T-helper 1 cell (primary cell): ENCODE data around the gene ADAMTSL3.

Experiments
- DNase-seq, 5 donors: peaks; one replicate each; pipeline ENCODE4 v3.0.0-alpha.2; 2012 to 2020

Gene ADAMTSL3

DNA sequence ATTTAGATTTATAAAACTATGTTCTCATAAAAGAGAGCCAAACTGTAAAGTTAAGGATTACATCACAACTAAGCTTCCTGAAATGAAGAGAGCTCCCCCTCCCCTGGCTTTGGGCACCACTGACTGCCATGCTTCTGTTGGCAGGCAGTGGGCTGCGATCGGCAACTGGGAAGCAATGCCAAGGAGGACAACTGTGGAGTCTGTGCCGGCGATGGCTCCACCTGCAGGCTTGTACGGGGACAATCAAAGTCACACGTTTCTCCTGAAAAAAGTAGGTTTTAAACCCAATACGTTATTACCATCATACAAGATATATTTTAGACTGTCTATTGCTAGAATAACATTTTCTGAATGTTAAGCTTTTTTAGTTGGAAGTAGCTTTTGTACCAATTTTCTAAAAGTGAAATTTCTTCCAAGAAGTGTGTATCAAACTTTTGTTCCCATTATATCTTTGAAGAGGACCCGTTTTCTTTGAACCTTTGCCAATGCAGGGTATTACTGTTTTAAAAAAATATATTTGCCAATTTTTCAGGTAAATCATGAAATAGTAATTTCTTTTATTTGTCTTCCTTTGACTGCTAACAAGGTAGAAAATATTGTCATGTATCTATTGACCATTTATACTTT is 184.1 kb downstream of the ADAMTSL3 start:
- DNase-seq = no peak

DNA sequence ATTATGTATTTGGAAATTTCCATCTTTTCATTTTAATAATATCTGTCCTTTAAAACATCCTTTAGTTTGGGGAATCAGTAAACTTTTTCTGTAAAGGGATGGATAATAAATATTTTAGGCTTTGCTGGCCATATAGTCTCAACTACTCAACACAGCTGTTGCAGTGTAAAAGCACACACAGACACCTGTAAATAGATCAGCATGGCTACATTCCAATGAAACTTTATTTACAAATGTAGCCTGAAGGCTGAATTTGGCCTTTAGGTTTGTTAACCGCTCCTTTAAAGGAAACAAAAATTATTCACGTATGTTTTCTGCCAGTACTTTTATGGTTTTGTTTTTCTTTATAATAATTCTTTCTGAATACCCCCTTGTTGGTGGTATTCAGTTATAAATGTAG is 184.8 kb downstream of the ADAMTSL3 start:
- no peak for DNase-seq

GRCh38 chr15:83842281-83842680 is 188.4 kb downstream of the ADAMTSL3 start:
- no peak for DNase-seq

GRCh38 chr15:83843471-83843871 is 189.5 kb downstream of the ADAMTSL3 start:
- no peak for DNase-seq

GRCh38 chr15:83844742-83845141 is 190.8 kb downstream of the ADAMTSL3 start:
- DNase-seq = no peak

DNA sequence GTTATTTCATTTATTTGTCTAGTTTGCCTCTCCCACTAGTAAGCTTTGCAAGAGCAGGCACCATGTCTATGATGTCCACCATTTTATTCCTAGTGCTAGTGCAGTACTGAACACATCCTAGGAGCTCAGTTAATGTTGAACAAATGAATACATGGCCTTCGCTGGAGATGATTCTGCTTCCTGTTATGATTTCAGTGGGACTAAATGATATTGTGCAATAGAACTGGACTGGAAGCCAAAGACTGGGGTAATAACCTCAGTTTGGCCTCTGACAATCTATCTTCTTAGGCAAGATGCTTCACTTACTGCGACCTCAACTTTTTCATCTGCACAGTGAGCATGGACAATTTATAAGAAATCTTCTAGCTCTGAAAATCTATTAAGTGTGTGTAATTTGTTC is 191.3 kb downstream of the ADAMTSL3 start:
- no peak for DNase-seq

DNA sequence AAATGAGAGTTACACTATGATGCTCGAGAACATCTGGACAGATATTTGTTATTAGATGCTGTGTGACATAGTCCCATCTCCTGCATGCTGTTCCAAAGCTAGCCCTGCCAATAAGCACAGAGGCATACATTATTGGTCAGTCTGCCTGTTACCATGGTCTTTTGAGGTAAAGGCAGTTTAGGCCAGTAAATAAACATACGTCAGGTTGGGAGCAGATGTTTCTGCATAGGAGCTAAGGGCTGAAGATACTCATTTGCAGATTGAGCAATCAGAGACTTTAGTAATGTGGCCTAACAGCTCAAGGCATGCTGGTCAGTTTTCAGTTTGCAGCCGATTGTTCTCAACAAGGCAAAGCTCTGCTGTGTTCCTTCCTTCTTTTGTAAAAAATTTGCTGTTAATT is 192.9 kb downstream of the ADAMTSL3 start:
- no peak for DNase-seq

GRCh38 chr15:83848315-83849050 is 194.6 kb downstream of the ADAMTSL3 start:
- no peak for DNase-seq

GRCh38 chr15:83850015-83850414 is 196.1 kb downstream of the ADAMTSL3 start:
- no peak for DNase-seq

GRCh38 chr15:83850501-83851245 is 196.8 kb downstream of the ADAMTSL3 start:
- DNase-seq = no peak

DNA sequence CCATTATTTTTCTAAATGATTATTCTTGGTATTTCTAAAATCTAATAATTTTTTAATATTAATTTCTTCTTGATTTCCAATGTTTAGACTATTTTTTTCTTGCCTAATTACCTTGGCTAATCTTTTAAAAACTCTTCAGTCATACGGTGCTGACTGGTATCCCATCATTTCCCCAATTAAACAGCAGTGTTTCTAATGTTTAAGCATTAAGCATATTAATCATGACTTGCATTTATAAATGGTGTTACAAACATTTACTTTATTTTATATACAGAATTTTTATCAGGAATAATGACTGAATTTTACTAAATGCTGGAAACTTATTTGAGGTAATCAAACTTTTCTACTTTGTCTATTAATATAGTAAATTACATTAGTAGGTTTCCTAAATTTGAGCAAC is 199.3 kb downstream of the ADAMTSL3 start:
- no peak for DNase-seq

DNA sequence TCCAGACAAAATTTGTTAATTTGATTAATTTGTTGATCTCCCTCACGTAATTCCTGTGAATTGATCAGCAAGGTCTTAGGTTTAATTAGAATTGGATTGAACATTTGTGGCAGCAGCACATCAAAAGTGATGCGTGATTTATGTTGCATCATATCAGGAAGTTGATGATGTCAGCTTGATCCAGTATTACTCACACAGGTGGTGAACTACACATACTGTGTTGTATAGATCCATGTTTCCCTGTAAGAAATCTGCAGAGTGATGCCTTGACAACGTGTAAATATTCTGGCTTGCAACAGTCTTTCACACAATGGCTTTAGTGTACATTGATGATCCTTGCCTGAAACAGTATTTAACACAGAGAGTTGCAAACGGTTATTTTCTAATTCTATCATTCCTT is 200.4 kb downstream of the ADAMTSL3 start:
- DNase-seq = peak in 1 of 5 donors; percentile 23

- no peak for DNase-seq
Measured at GRCh38 chr15:83854950-83855707, 201.2 kb downstream of the ADAMTSL3 start.

DNA sequence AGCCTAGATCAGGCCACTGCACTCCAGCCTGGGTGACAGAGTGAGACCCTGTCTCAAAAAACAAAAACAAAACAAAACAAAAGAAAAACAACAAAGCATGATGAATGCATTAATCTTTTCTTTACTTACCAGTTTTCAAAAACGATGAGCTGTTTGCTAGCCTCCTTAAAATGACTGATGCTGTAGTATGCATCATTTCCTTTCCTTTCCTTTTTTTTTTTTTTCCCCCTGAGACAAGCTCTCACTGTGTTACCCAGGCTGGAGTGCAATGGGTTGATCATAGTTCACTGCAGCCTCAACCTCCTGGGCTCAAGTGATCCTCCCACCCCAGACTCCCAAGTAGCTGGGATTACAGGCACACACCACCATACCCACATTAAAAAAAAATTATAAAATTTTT is 202.0 kb downstream of the ADAMTSL3 start:
- DNase-seq = no peak

- DNase-seq = no peak
Measured at GRCh38 chr15:83858820-83859505, 205.0 kb downstream of the ADAMTSL3 start.

DNA sequence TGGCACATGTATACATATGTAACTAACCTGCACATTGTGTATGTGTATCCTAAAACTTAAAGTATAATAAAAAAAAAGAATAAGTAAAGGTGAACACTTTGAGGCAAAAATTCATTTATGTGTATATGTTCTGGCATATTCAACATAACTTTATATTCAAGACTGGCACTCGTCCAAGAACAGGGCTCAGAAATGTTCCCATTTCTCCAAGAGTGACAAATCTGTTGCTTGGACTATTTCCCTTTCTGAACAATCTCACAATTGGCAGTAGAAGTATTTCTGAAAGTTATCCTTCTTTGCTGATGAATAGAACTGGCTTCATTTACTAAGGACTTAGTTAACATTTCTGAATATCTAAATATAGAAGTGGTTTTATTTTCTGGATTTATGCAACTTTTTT is 212.8 kb downstream of the ADAMTSL3 start:
- no peak for DNase-seq

DNA sequence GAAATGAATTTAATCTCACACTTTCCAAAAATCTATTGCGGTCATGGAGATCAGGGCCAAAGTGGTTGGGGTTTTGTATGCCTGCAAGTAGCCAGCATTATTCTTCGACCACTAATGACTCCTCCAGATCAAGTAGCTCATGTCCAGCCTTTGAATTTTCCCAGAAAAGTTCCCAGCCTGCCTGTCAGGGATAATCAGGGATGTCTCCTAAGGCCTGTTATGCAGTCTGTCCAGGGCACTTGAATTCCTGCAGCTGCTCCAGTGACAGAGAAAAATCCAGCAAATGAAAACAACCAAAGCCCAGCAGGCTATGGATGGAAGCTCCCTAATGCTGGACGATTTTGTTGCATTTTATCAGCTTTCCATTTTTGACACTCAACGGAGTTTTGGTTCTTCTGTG is 215.4 kb downstream of the ADAMTSL3 start:
- no peak for DNase-seq

- DNase-seq = no peak
Measured at GRCh38 chr15:83871808-83872559, 218.1 kb downstream of the ADAMTSL3 start.

GRCh38 chr15:83873966-83874365 is 220.0 kb downstream of the ADAMTSL3 start:
- no peak for DNase-seq

DNA sequence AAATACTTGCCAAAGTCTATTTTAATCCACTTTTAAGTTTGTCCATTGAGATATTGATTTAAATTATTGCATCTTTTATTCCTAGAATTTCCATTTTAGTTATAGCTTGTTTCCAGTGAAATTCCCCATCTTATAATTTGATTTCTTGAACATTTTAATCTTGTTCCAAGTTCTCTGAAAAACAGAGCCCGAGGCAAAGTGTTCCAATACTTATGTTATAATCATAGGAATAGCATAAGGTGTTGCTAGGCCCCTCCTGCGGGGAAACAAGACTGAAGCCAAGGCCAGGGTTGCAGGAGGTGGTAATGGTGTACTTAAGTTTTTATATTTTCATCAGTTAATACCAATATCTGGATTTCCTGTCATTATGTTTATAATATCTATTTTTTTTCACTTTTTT is 226.6 kb downstream of the ADAMTSL3 start:
- DNase-seq = no peak

DNA sequence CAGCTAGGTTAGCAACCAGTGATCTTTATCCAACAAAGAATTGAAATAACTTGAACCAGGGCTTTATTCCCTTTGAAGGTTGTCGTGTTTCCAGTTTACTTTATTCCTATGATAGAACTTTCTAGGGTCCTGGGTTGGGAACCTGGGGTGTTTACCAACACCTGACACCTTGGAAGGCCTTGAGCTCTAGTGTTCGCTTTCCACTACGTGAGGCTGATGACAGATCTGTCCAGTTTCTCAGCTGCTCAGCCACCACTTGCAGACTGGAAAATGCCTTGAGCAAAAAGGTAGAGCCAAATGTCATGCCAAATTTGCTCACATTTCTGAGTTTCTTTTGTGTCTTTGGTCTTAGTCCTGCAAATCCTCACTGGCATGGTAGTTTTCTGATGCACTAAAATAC is 227.2 kb downstream of the ADAMTSL3 start:
- DNase-seq = no peak

DNA sequence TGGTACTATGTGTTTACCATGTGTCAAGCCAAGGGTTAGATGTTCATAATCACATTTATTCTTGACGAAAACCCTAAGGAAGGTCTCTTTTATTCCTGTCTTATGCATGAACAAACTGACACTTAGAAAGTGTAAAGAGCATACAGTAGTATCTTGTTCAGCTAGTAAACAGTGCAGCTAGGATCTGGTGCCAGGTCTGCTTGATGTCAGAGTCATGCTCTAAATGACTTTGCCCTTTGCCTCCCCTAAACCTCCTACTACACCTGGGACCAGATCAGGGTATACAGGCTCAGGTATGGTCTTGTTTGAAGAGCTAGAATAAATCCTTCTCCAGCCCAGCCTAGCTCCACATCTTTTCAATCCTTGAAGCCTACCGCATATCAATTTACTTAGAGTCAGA is 232.4 kb downstream of the ADAMTSL3 start:
- DNase-seq = no peak
